A549 (cell line): ENCODE results near the gene ANKRD23.

Experiments used
- ATOH8 ChIP-seq: fragments of 250-450 bp; sonication (Bioruptor Pico); IDR thresholded peaks from 2 replicates; pipeline ENCODE4 v1.5.0; 2020; ENCODE audit warnings: low read depth, mild to moderate bottlenecking, moderate library complexity
- CEBPB ChIP-seq, 2 experiments: fragments of >200 bp in 1 of 2; sonication (Bioruptor Twin) in 1 of 2; formaldehyde crosslinking in 1 of 2; IDR thresholded peaks; 2 replicates each; pipeline ENCODE4 v1.6.1; 2012 to 2016
- CTCF ChIP-seq: fragments of >200 bp; sonication (Bioruptor Twin); formaldehyde crosslinking; IDR thresholded peaks from 3 replicates; pipeline ENCODE4 v1.5.1; 2016
- E2F6 ChIP-seq: IDR thresholded peaks from 2 replicates; pipeline ENCODE4 v1.6.1; 2012; ENCODE audit warnings: low read depth, borderline replicate concordance
- EP300 ChIP-seq, 2 experiments: fragments of >200 bp; sonication (Bioruptor Twin); formaldehyde crosslinking; IDR thresholded peaks; 2 replicates in 1 of 2; 3 replicates in 1 of 2; pipeline ENCODE4 v1.6.1; 2016 to 2017
- HMGXB4 ChIP-seq: fragments of 250-450 bp; sonication (Bioruptor Pico); IDR thresholded peaks from 2 replicates; pipeline ENCODE4 v1.5.0; 2021; ENCODE audit warnings: mild to moderate bottlenecking, moderate library complexity, borderline replicate concordance
- MAX ChIP-seq: IDR thresholded peaks from 2 replicates; pipeline ENCODE4 v1.6.1; 2012
- NPAS2 ChIP-seq: fragments of 250-450 bp; sonication (Bioruptor Pico); IDR thresholded peaks from 2 replicates; pipeline ENCODE4 v1.8.0; 2022; ENCODE audit warnings: mild to moderate bottlenecking, moderate library complexity, borderline replicate concordance
- NR3C1 ChIP-seq: fragments of >200 bp; sonication (Bioruptor Twin); formaldehyde crosslinking; IDR thresholded peaks from 3 replicates; pipeline ENCODE4 v1.6.1; 2017
- POLR2A ChIP-seq: IDR thresholded peaks from 2 replicates; pipeline ENCODE4 v1.6.1; 2012; ENCODE audit warnings: mild to moderate bottlenecking, low read length
- RAD21 ChIP-seq, 2 experiments: fragments of >200 bp in 1 of 2; sonication (Bioruptor Twin) in 1 of 2; formaldehyde crosslinking in 1 of 2; IDR thresholded peaks in 1 of 2; conservative IDR thresholded peaks in 1 of 2; 2 replicates in 1 of 2; 3 replicates in 1 of 2; pipeline ENCODE4 v1.6.1; 2012 to 2018; ENCODE audit warnings: inconsistent platforms in 1 of 2

- no peak for TF ChIP-seq RAD21 (conservative IDR thresholded peaks at IDR 0.05 in 1 of 2, IDR thresholded peaks at IDR 0.05 in 1 of 2)
- TF ChIP-seq NR3C1, result no peak
- TF ChIP-seq CEBPB (IDR thresholded peaks at IDR 0.05), result no peak
- no peak for TF ChIP-seq CTCF
- TF ChIP-seq EP300 (IDR thresholded peaks at IDR 0.05), result no peak
- TF ChIP-seq ATOH8 (CRISPR knock-in tag), result no peak
- TF ChIP-seq NPAS2 (CRISPR knock-in tag), result no peak
- no peak for TF ChIP-seq POLR2A
- TF ChIP-seq E2F6, result no peak
- TF ChIP-seq MAX, result no peak
- TF ChIP-seq HMGXB4 (CRISPR knock-in tag), result no peak
Observed at GRCh38 chr2:96844405-96844808, 586 bp upstream of the ANKRD23 start.
